Measurements from ENCODE around the gene NAAA. TPM values are rescaled to one million over a fixed set of nuclear protein-coding genes. Genes with fewer than 3 reads are reported as not detected.

NAAA gene
- total RNA-seq, result 100 to 1,000 TPM in 2 of 4 donors, 10 to 100 TPM in 2; 63.5 to 153 (median 100) TPM

- WGBS, 2 donors, result 1 to 3% methylated on average over 16 to 41 of the region's 66 CpGs
- DNase-seq (ENCODE audit: low spot score in 2 of 2), result peak; percentile 41 to 97
These were observed at the start of gene NAAA for GRCh38 chr4:75940692-75941253. TSS of gene NAAA (minus strand) at chr4:75941013. CDS start at chr4:75940949, 64 bp downstream.

GRCh38 chr4:75989846-75990528 lies 49.2 kb upstream of the NAAA start:
- no peak for TF ChIP-seq POLR2A (IDR thresholded peaks at IDR 0.05)
- no peak for TF ChIP-seq CTCF (IDR thresholded peaks at IDR 0.05)
- 1% methylated on average over 20 of the region's 20 CpGs for WGBS, 2 donors
- DNase-seq (ENCODE audit: low spot score in 2 of 2), result no peak
- peak overlapping the region; percentile 90 for H3K4me3 ChIP-seq (ENCODE audit: low read depth, poor library complexity, severe bottlenecking)
- intact Hi-C loops (cut with DNase I; ENCODE audit: low total_unique reads), result loop anchor here (5.0 kb wide), 1 partner anchor 77 kb away; no protein-coding TSS in a partner anchor

More at GRCh38 chr4:75940692-75941253, at the start of gene NAAA:
- H3K4me3 ChIP-seq (ENCODE audit: low read depth, poor library complexity, severe bottlenecking), result peak within 1 kb of the TSS; percentile 85
- intact Hi-C loops (cut with DNase I; ENCODE audit: low total_unique reads), result no loop called here
- TF ChIP-seq CTCF (IDR thresholded peaks at IDR 0.05), result no peak
- no peak for TF ChIP-seq POLR2A (IDR thresholded peaks at IDR 0.05)

DNA sequence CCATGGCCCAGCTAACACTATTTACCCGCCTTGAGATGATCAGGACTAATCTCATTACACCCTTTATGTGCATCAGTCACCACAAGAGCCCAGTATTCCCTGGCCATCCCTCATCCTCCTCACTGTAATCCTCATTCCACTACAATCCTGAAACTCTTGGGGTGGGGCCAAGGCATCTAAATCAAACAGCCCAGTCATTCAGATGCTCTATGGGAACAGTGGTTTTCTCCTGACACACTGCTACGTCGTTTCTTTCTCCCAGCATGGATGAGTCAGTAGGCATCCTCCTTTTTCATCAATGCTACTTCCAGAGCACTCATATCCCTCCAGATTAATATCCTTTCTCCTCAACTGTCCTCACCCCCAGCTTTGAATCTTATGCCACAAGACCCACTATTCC lies 44.3 kb upstream of the NAAA start:
- intact Hi-C loops (cut with DNase I; ENCODE audit: low total_unique reads), result no loop called here
- 59 to 68% methylated on average over 3 of the region's 3 CpGs for WGBS, 2 donors
- TF ChIP-seq POLR2A (IDR thresholded peaks at IDR 0.05), result no peak
- TF ChIP-seq CTCF (IDR thresholded peaks at IDR 0.05), result no peak
- DNase-seq (ENCODE audit: low spot score in 2 of 2), result no peak
- H3K4me3 ChIP-seq (ENCODE audit: low read depth, poor library complexity, severe bottlenecking), result no peak overlapping the region

DNA sequence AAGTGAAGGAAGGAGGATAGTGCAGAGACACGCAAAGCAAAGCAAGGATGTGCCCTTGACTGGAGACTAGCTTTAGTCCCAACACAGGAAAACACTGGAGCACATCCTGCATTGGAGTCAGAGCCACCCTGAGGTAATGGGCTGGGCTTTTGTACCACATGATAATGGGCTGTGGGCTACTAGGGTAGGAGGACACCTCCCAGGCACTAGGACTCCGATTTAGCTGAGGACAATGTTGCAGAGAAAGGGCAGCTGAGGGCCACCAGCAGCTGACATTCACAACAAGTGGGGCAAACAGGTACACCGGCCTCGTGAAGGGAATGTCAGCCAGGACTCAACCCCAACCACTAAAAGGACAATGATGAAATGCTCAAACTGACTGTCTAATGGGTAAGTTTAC lies 39.8 kb upstream of the NAAA start:
- H3K4me3 ChIP-seq (ENCODE audit: low read depth, poor library complexity, severe bottlenecking), result no peak overlapping the region
- intact Hi-C loops (cut with DNase I; ENCODE audit: low total_unique reads), result no loop called here
- no peak for TF ChIP-seq CTCF (IDR thresholded peaks at IDR 0.05)
- TF ChIP-seq POLR2A (IDR thresholded peaks at IDR 0.05), result no peak
- no peak for DNase-seq (ENCODE audit: low spot score in 2 of 2)
- 89 to 90% methylated on average over 3 to 4 of the region's 4 CpGs for WGBS, 2 donors

GRCh38 chr4:75976177-75976576 lies 35.4 kb upstream of the NAAA start:
- 96 to 99% methylated on average over 2 of the region's 2 CpGs for WGBS, 2 donors
- intact Hi-C loops (cut with DNase I; ENCODE audit: low total_unique reads), result no loop called here
- DNase-seq (ENCODE audit: low spot score in 2 of 2), result no peak

More at GRCh38 chr4:75976177-75976576, 35.4 kb upstream of the NAAA start:
- no peak overlapping the region for H3K4me3 ChIP-seq (ENCODE audit: low read depth, poor library complexity, severe bottlenecking)
- TF ChIP-seq POLR2A (IDR thresholded peaks at IDR 0.05) (no peak), CTCF (IDR thresholded peaks at IDR 0.05) (no peak)

All from lower leg skin (tissue), 4 donors.